Endothelial cell of umbilical vein (primary cell): ENCODE measurements around the gene SH3BP5. TPM values are rescaled to one million over a fixed set of nuclear protein-coding genes. Genes with fewer than 3 reads are reported as not detected.

Experiments used
- BruUV-seq: library from RNA; stranded (reverse); fragments of 400-500 nt; replicated peaks from 2 replicates; lab custom pipeline; 2021; lab: Mats Ljungman, UMichigan
- CTCF ChIA-PET: fragments of 300-600, 350-600 bp; sonication (Branson Sonifier 250); formaldehyde crosslinking; loops from one replicate; lab custom pipeline; 2021; ENCODE audit warnings: antibody characterized with exemption, inconsistent platforms; lab: Charles Lee
- POLR2A ChIA-PET: fragments of 300-600, 350-600 bp; sonication (Branson Sonifier 250); formaldehyde crosslinking; loops from one replicate; lab custom pipeline; 2021; ENCODE audit warnings: antibody characterized with exemption, inconsistent platforms; lab: Charles Lee
- DNase-seq: peaks from one replicate; pipeline ENCODE4 v3.0.0-alpha.2; 2011; ENCODE audit warnings: low read depth, low spot score
- FAIRE-seq: peaks from 2 replicates; lab custom pipeline; 2011; peaks lifted over from hg19 to GRCh38; lab: Jason Lieb, UNC
- H2AFZ ChIP-seq: 2 replicates; pipeline ENCODE4 v1.6.0; 2012; ENCODE audit warnings: low read depth, low read length, control low read depth, inconsistent platforms
- H3K27ac ChIP-seq: 2 replicates; pipeline ENCODE4 v1.5.1; 2011; ENCODE audit warnings: low read depth, mild to moderate bottlenecking, control low read depth, low read length, moderate library complexity; ENCODE audit not compliant: insufficient read depth
- H3K27me3 ChIP-seq, 2 experiments: 2 replicates each; pipeline versions ENCODE4 v1.6.0 to v1.6.1; 2011; ENCODE audit warnings: low read length in 2 of 2, mixed read lengths in 1 of 2; ENCODE audit not compliant: control insufficient read depth in 2 of 2, insufficient read depth in 2 of 2
- H3K36me3 ChIP-seq, 2 experiments: 2 replicates in 1 of 2; 3 replicates in 1 of 2; pipeline ENCODE4 v1.5.1; 2011; ENCODE audit warnings: low read length in 2 of 2, mild to moderate bottlenecking in 1 of 2, moderate library complexity in 1 of 2; ENCODE audit not compliant: control insufficient read depth in 2 of 2, insufficient read depth in 2 of 2; ENCODE audit errors: extremely low read depth in 1 of 2
- H3K4me1 ChIP-seq: 3 replicates; pipeline ENCODE4 v1.5.1; 2011; ENCODE audit warnings: mild to moderate bottlenecking, low read length; ENCODE audit not compliant: control insufficient read depth, insufficient read depth; ENCODE audit errors: extremely low read depth
- H3K4me2 ChIP-seq: 2 replicates; pipeline ENCODE4 v1.6.1; 2011; ENCODE audit warnings: low read length, control low read depth, mixed read lengths; ENCODE audit not compliant: insufficient read depth
- H3K4me3 ChIP-seq, 3 experiments: fragments of 200-600 bp in 1 of 3; sonication (generic), shearing (Covaris generic) in 1 of 3; replicated peaks in 1 of 3; 2 replicates each; pipeline ENCODE4 v1.5.1; 2011 to 2016; ENCODE audit warnings: control low read depth in 3 of 3, low read length in 3 of 3, mild to moderate bottlenecking in 2 of 3, inconsistent platforms in 1 of 3, low read depth in 1 of 3, moderate library complexity in 1 of 3; ENCODE audit not compliant: insufficient read depth in 1 of 3
- H3K79me2 ChIP-seq: 2 replicates; pipeline ENCODE4 v1.6.0; 2012; ENCODE audit warnings: low read length, inconsistent platforms; ENCODE audit not compliant: control insufficient read depth, insufficient read depth
- H3K9ac ChIP-seq: replicated peaks from 2 replicates; pipeline ENCODE3; 2011; ENCODE audit warnings: low read length, control low read depth; ENCODE audit not compliant: insufficient read depth; ENCODE audit errors: extremely low read depth
- H3K9me1 ChIP-seq: replicated peaks from 3 replicates; pipeline ENCODE4 v1.6.0; 2011; ENCODE audit warnings: mild to moderate bottlenecking, low read length; ENCODE audit not compliant: control insufficient read depth, insufficient read depth; ENCODE audit errors: extremely low read depth
- H3K9me3 ChIP-seq: replicated peaks from 2 replicates; pipeline ENCODE4 v1.5.1; 2012; ENCODE audit warnings: low read length, inconsistent platforms; ENCODE audit not compliant: control insufficient read depth, insufficient read depth
- H4K20me1 ChIP-seq: replicated peaks from 2 replicates; pipeline ENCODE3; 2011; ENCODE audit warnings: mild to moderate bottlenecking, low read length; ENCODE audit not compliant: control insufficient read depth, insufficient read depth; ENCODE audit errors: extremely low read depth
- EZH2 ChIP-seq: IDR thresholded peaks from 2 replicates; pipeline ENCODE4 v1.6.1; 2012; ENCODE audit warnings: borderline replicate concordance, low read depth, mild to moderate bottlenecking, moderate library complexity, low read length, inconsistent platforms; ENCODE audit not compliant: severe bottlenecking
- FOS ChIP-seq: IDR thresholded peaks from 2 replicates; pipeline ENCODE4 v1.6.1; 2011; ENCODE audit warnings: mild to moderate bottlenecking, low read length, moderate library complexity, borderline replicate concordance; ENCODE audit not compliant: insufficient read depth
- GATA2 ChIP-seq: IDR thresholded peaks from 2 replicates; pipeline ENCODE4 v1.7.0; 2011; ENCODE audit warnings: low read depth, mild to moderate bottlenecking, moderate library complexity, mixed read lengths, low read length; ENCODE audit not compliant: insufficient read length, insufficient read depth
- JUN ChIP-seq: IDR thresholded peaks from 2 replicates; pipeline ENCODE4 v1.6.1; 2011; ENCODE audit warnings: borderline replicate concordance, low read depth; ENCODE audit not compliant: insufficient read length, insufficient read depth
- MYC ChIP-seq: IDR thresholded peaks from one replicate; pipeline ENCODE4 v1.6.1; 2011; ENCODE audit warnings: mild to moderate bottlenecking, low read depth, low read length
- POLR2A ChIP-seq: IDR thresholded peaks from 2 replicates; pipeline ENCODE4 v1.6.1; 2012; ENCODE audit warnings: low read depth, mild to moderate bottlenecking, control low read depth, low read length
- POLR2AphosphoS5 ChIP-seq: IDR thresholded peaks from 2 replicates; pipeline ENCODE4 v1.6.1; 2012; ENCODE audit warnings: low read depth, mild to moderate bottlenecking, control low read depth, low read length, moderate library complexity; ENCODE audit not compliant: insufficient read depth
- dilution Hi-C: fragments of 300-500 bp; cut with MboI; formaldehyde crosslinking; loops from one replicate; pipeline ENCODE4 v1.15.0; 2019; ENCODE audit warnings: low sequenced_read_pairs; ENCODE audit not compliant: extremely low pct_ligation_motif_present
- intact Hi-C: fragments of 100-400 bp; cut with micrococcal nuclease; formaldehyde crosslinking; loops from one replicate; pipeline ENCODE4 v1.10.0; 2022
- polyA plus RNA-seq, 4 experiments: library from polyadenylated mRNA; depleted of rRNA in 3 of 4; stranded (reverse) in 3 of 4; unstranded in 1 of 4; fragments of >200 nt; gene quantifications; 2 replicates each; pipeline versions ENCODE4 v1.2.1 to v1.2.3, GENCODE V29; 2011 to 2012; ENCODE audit warnings: missing spikeins in 1 of 4
- total RNA-seq: library from RNA; stranded (reverse); gene quantifications from 2 replicates; pipeline ENCODE4 v1.2.3, GENCODE V29; 2021
- TF ChIP-seq, protein P1 (sequence below): IDR thresholded peaks from 2 replicates; pipeline ENCODE4 v1.6.1; 2011; ENCODE audit not compliant: insufficient read depth, insufficient read length
- TF ChIP-seq, protein P2 (sequence below), 2 donors: IDR thresholded peaks; 1 replicate in 1 of 2; 2 replicates in 1 of 2; pipeline ENCODE4 v1.5.1; 2011; ENCODE audit warnings: low read length in 2 of 2, mild to moderate bottlenecking in 2 of 2, moderate library complexity in 2 of 2, control low read depth in 1 of 2, inconsistent platforms in 1 of 2, low read depth in 1 of 2; ENCODE audit not compliant: insufficient read depth in 1 of 2; ENCODE audit errors: extremely low read depth in 1 of 2

SH3BP5 gene
- total and polyA plus RNA-seq, 2 donors (not counting 3 experiments of a cell fraction or from before 2014, with no cell fraction given): 35.3 to 76.3 TPM

DNA sequence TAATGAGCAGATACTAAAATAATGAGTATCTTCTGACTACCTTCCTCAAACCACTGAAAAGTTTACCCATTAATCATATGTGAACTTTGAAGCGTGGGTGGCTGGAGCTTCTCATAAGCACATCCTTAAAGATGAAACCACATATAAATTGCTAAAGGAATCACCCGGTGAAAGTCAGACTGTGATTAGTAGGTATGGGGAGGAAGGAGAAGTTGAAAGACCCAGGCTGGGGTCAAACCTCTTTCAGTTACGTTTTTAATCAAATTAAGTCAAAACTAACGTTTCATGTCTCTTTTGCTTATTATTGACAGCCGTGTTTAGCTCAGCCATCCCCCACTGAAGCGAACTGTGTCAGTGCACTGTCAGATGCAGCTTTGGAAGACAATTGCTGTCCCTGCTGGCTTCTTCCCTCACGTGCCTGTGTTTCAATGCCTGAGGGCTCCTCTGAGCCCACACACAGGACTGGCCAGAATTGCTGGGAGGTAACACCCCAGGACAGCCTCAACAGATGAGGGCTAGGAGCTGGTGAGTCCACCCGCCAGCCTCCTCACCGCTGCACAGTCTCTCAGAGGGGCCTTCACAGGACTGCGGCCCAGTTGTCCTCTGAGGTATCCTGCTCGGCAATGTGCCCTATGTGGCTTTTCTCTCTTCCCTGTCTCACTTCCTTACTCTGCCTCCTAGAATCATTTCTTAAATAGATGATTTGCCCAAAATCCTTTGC lies 29.3 kb upstream of the SH3BP5 start:
- DNase-seq (no peak), FAIRE-seq (no peak)
- H4K20me1 ChIP-seq: no peaks in the 10 kb centered on the region
- BruUV-seq: no TSS peak
- ChIA-PET CTCF (interaction anchor here (0.8 to 1.6 kb wide), 2 partner anchors 44 to 94 kb away, joined by 4 to 8 read pairs; no protein-coding TSS in a partner anchor), POLR2A (interaction anchor here (0.7 kb wide), 1 partner anchor 14 kb away, joined by 3 read pairs; no protein-coding TSS in a partner anchor)
- no peak overlapping the region for H3K4me3 ChIP-seq
- no peaks in the 10 kb centered on the region for H3K9me3 ChIP-seq
- dilution Hi-C loops (no loop called here), intact Hi-C loops (no loop called here)
- H3K4me2 ChIP-seq: no peak overlapping the region
- TF ChIP-seq EZH2 (no peak), JUN (no peak), FOS (no peak), POLR2AphosphoS5 (no peak), GATA2 (no peak), POLR2A (no peak), MYC (no peak)
- TF ChIP-seq, protein P1, sequence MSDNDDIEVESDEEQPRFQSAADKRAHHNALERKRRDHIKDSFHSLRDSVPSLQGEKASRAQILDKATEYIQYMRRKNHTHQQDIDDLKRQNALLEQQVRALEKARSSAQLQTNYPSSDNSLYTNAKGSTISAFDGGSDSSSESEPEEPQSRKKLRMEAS: no peak
- TF ChIP-seq, protein P2, sequence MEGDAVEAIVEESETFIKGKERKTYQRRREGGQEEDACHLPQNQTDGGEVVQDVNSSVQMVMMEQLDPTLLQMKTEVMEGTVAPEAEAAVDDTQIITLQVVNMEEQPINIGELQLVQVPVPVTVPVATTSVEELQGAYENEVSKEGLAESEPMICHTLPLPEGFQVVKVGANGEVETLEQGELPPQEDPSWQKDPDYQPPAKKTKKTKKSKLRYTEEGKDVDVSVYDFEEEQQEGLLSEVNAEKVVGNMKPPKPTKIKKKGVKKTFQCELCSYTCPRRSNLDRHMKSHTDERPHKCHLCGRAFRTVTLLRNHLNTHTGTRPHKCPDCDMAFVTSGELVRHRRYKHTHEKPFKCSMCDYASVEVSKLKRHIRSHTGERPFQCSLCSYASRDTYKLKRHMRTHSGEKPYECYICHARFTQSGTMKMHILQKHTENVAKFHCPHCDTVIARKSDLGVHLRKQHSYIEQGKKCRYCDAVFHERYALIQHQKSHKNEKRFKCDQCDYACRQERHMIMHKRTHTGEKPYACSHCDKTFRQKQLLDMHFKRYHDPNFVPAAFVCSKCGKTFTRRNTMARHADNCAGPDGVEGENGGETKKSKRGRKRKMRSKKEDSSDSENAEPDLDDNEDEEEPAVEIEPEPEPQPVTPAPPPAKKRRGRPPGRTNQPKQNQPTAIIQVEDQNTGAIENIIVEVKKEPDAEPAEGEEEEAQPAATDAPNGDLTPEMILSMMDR (IDR thresholded peaks at IDR 0.05; ENCODE audit: extremely low read depth in 1 of 2, insufficient read depth in 1 of 2, low read depth in 1 of 2, low read length in 2 of 2): no peak
- H3K27me3 ChIP-seq: no peaks in the 10 kb centered on the region
- H3K36me3 ChIP-seq: no peaks in the 10 kb centered on the region
- H3K4me1 ChIP-seq: peaks cover 12% of the 10 kb centered on the region
- H3K27ac ChIP-seq: no peak overlapping the region
- no peaks in the 10 kb centered on the region for H3K79me2 ChIP-seq
- no peaks in the 10 kb centered on the region for H3K9me1 ChIP-seq
- H3K9ac ChIP-seq: no peak overlapping the region
- H2AFZ ChIP-seq: no peak overlapping the region
